ENCODE measurements around the gene SNRNP40.
"Not testable (repeated sequence)": the region's sequence is repeated elsewhere in the genome, so short reads cannot be mapped to it uniquely, and the experiment has no call there.

Gene SNRNP40

DNA sequence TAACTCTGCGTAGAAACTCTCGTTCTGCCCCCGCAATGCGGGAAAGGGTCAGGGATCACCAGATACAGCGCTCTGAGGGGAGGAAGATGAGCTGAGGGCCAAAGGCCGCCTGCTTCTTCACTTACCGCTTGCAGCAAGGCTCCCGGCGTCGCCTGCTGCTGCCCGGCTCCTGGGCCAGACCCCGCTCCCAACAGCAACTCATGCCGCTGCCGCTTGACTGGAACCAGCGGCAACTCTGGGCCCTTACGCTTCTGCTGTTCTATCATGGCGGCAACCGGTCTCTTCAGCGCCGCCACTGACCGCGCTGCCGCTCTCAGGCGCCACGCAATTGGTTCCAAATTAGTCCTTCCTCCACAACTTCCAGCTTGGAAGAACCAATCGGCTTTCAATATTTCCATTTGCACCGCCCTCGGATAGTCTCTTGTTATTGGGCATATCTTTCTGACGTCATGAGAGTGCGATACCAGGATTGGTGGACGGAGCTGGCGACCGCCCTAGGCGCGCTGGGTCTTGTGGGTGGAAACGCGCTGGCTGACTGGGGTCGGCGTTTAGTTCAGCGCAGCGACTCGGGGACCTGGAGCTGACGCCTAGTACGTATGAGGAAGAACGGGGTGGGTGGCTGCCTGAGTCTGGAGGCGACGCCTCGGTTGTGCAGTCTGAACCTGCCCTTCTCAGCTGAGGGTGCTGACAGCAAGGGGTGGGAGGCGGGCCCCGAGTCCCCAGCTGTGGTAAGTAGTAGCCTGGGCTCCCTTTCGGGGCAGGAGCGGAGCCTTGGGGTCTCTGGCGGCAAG lies at the start of gene SNRNP40, which contains the start of gene ZCCHC17:
Gene SNRNP40 (minus strand): TSS at position 303 of the 791 bp plus-strand sequence. CDS start 37 bp downstream, at position 266.
Gene ZCCHC17 (plus strand): TSS at position 547 of the 791 bp plus-strand sequence. CDS start 13,067 bp downstream, outside the sequence.
- peak; percentile 99 for DNase-seq (ENCODE audit: low read depth, low spot score)

DNA sequence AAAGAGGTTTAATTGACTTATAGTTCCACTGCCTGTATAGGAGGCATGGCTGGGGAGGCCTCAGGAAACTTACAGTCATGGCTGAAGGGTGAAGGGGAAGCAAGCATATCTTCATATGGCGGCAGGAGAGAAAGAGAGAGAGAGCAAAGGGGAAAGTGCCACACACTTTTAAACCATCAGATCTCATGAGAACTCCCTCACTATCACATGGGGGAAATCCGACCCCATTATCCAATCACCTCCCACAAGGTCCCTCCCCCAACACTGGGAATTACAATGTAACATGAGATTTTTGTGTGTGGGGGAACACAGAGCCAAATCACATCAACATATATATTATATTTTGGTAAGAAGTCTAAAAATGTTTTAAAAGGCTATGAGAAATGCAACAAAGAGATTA lies 49.0 kb upstream of the SNRNP40 start:
- no peak for DNase-seq (ENCODE audit: low read depth, low spot score)

DNA sequence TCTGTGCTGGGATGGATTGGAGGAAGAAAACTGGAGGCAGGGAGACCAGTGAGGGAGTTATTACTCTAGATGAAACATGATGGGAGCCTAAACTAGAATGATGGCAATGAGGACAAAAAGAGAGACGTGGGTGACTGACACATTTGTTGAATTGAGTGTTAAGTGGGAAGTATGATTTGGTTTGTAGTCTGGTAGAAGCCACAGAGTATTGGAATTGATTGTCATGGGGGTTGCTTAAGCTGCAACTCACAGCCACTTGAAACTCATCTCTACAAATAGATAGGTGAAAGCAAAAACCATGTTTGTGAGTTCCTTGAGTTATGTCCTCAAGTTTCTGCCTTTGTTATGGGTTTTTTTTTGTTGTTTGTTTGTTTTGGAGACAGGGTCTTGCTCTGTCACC lies 47.9 kb upstream of the SNRNP40 start:
- no peak for DNase-seq (ENCODE audit: low read depth, low spot score)

DNA sequence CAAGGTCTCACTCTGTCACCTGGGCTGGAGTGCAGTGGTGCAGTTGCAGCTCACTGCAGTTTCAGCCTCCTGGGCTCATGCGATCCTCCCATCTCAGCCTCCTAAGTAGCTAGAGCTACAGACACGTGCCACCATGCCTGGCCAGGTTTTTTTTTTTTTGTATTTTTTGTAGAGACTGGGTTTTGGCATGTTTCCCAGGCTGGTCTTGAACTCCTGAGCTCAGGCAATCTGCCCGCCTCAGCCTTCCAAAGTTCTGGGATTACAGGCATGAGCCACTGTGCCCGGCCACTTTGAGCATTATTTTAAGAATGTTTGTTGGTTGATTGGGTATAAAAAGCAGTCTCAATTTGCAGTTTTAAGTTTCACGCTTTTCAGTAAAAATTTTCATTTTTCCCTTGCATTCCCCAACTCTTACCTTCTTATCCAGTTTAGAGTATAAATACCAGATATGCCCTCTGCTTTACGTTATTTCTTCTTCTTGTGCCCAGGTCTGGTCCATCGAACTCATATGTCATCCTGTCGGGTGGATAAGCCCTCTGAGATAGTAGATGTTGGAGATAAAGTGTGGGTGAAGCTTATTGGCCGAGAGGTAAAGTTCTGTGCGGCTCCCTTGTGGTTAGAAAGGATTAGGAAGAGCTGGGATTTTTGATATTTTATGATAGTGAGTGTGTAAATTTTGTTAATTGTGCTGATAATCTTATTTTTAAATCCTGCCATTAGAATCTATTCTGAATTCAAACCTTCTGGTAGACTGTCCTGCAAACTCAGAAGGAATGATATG lies 40.3 kb upstream of the SNRNP40 start:
- DNase-seq (ENCODE audit: low read depth, low spot score), result peak; percentile 7

DNA sequence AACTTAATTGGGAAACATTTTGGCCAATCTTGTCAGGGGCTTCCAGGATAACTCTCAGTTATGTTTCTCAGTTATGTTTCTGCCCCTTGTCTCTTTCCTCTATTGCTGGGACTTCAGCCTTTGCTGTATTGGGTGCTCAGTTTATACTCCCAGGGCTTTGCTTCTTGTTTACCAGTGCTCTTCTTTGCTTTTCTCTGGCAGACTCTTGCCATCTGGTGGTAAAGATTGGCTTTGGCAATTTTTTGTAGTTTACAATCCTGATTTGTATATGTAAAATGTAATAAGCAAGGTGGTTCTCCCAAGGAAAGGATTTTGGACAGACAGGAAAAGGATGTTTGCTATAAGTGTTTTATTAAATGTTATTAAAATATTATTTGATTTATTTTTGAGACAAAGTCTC lies 38.4 kb upstream of the SNRNP40 start:
- DNase-seq (ENCODE audit: low read depth, low spot score), result peak; percentile 31

DNA sequence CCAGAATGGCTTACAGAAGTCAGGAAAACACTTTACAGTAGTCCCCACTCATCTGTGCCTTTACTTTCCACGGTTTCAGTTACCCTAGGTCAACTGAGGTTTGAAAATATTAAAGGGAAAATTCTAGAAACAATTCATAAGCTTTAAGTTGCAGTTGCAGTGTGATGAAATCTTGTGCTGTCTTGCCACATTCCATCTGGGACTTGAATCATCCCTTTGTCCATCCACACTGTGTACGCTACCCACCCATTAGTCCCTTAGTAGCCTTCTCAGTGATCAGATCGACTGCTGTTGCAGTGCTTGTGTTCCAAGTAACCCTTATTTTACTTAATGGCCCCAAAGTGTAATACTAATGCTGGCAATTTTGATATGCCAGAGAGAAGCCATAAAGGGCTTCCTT lies 30.8 kb upstream of the SNRNP40 start:
- DNase-seq (ENCODE audit: low read depth, low spot score), result no peak

DNA sequence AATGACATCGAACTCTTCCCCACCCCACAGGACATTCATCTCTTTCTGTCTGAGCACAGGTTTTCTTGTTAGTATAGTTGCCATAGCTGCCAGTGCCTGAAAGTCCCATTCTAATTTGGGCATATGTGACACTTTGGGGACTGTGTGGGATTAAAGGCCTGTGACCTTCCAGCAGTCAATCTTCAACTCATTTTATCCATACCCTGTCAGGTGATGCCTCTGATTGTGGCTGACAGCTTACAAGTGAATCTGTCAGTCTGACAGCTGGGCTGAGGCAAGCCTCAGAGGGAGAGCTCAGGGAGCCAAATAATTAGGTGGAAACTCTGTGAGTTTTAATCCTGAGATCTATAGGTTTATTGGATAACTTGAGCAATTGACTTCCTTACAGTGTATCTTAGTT lies 29.9 kb upstream of the SNRNP40 start:
- no peak for DNase-seq (ENCODE audit: low read depth, low spot score)

DNA sequence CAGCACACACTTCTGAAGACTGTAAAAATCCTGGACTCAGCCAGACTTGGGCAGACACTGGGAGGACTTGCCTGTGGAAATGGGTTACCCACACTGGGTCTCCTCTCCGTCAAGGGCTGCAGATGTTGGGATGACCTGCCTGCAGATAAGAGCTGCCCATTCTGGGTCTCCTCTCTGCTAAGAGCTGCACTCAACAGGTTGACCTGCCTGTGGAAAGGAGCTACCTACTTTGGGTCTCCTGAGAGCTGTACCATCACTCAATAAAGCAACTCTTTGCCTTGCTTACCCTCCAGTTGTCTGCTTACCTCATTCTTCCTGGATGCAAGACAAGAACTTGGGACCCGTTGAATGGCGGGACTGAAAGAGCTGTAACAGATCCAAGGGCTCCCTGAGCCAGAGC lies 28.4 kb upstream of the SNRNP40 start:
- DNase-seq (ENCODE audit: low read depth, low spot score), result no peak

DNA sequence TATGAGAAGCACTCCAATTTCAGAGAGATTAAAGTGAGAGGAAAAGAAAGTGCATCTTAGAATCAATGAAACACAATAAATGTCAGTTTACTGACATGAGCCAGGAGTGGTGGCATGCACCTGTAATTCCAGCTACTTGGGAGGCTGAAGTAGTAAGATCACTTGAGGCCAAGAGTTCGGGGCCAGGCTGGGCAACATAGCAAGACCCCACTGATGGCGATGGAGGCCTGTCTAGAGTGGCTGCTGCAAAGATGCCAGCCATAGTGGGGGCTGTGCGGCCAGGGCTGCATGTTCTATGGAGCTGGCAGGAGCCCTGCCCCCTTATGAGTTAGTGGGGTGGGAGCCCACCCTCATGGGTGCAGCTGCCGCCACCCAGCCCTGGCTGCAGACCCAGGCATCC lies 27.5 kb upstream of the SNRNP40 start:
- no peak for DNase-seq (ENCODE audit: low read depth, low spot score)

DNA sequence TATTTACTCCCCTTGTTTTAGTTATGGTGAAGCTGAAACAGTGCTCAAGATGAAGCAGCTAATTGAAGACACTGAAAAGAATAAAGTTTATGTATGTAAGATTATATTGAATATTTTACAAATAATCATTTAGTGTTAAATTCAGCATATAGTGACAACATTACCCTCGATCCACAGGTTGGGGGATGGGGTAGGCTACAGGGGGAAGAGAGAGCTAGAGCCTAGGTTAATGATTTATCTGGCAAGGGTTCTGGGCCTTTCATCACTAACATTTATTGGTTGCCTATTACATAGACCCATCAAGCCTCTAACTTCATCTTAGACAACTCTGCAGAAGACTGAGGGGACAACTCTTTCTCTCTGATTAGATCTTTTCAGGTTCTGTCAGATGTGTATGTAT lies 21.6 kb upstream of the SNRNP40 start:
- no peak for DNase-seq (ENCODE audit: low read depth, low spot score)

DNA sequence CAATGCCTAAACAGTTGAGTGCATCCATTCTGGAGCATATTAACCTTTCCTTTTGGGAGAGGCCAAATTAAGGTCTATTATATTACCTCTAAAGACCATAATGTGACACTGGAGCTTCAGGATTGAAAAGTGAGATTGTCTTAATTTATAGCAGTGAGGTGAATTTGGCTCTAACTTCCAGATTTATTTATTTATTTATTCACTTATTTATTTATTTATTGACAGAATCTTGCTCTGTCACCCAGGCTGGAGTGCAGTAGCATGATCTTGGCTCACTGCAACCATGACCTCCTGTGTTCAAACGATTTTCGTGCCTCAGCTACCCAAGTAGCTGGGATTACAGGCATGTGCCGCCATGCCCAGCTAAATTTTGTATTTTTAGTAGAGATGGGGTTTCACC lies 19.3 kb upstream of the SNRNP40 start:
- no peak for DNase-seq (ENCODE audit: low read depth, low spot score)

DNA sequence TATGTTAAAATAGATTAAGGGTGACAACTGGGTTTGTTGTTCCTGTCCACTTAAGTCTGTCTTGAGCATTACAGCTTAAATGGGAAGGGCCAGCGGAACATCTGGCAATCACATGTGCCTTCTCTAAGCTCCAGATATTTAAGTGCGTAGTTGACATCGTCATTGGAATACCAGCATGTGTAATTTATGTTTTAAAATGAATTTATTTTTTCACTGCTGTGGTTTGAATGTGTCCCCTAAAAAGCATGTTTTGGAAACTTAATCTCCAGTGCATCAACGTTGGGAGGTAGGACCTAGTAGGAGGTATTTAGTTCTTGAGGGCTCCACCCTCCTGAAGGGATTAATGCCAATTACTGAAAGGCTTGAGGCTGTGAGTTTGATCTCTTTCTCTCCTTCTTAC lies 13.6 kb upstream of the SNRNP40 start:
- no peak for DNase-seq (ENCODE audit: low read depth, low spot score)

DNA sequence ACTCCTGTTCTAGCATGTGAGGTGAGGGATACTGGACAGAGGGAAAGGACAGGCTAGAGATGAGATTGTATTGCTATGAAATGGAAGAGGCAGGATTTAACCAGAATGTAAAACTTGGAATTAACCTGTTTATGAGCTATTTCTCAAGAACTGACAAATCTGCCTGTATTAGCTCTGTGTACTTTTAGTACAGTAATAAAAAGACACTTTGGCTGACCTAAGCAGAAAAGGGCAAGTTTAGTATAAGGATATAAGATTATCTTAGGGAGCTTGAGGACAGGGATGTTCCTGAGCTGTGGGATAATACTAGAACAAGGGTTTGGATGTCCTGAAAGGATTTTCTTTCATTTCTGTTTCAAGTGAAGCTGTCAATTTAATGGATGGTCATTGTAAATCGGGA lies 11.4 kb upstream of the SNRNP40 start:
- no peak for DNase-seq (ENCODE audit: low read depth, low spot score)

DNA sequence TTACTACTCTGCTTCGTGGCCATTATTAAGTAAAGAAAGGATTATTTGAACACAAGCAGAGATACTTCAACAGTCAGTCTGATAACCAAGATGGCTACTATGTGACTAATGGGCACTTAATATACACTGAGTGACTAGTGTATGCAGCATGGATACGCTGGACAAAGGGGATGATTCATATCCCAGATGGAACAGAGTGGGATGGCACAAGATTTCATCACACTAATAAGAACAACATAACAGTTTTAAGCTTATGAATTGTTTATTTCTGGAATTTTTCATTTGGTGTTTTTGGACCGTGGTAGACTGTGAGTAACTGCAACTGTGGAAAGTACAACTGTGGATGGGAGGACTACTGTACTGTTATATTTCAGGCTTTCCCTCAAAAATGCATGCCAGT lies 9.7 kb upstream of the SNRNP40 start:
- peak; percentile 66 for DNase-seq (ENCODE audit: low read depth, low spot score)

DNA sequence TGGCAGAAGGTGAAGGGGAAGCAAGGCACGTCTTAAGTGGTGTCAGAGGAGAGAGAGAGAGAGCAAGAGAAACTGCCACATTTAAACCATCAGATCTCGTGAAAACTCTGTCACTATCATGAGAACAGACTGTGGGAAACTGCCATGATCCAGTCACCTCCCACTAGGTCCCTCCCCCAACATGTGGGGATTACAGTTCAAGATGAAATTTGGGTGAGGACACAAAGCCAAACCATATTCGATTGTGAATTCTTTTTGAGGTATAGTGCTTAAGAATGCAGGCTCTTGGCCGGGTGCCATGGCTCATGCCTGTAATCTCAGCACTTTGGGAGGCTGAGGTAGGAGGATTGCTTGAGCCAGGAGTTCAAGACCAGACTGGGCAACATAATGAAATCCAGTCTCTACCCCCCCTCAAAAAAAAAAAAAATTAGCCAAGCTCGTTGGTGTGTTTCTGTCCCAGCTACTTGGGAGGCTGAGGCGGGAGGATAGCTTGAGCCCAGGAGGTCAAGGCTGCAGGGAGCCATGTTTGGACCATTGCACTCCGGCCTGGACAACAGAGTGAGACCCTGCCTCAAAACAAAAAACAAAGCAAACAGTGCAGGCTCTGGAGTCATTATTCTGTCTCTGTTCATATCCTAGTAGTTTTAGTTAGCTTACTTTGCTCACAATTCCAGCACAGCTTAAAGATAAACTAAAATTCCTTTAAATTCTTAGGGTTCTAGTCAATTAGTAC lies 6.3 kb upstream of the SNRNP40 start:
- peak; percentile 10 for DNase-seq (ENCODE audit: low read depth, low spot score)

DNA sequence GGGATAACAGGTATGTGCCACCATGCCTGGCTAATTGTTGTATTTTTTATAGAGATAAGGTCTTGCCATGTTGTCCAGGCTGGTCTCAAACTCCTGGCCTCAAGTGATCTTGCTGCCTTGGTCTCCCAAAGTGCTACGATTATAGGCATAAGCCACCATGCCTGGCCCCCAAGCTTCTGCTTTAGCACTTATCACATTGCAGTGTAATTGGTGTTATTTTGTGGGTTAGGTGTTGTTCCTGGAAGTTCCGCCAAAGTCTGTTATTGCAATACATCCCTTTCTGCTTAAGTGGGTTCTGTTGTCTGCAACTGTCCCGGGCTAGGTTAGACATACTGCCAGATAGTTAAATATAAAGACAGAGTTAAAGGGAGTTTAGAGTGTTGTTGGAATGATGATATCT lies 3.6 kb upstream of the SNRNP40 start:
- no peak for DNase-seq (ENCODE audit: low read depth, low spot score)

DNA sequence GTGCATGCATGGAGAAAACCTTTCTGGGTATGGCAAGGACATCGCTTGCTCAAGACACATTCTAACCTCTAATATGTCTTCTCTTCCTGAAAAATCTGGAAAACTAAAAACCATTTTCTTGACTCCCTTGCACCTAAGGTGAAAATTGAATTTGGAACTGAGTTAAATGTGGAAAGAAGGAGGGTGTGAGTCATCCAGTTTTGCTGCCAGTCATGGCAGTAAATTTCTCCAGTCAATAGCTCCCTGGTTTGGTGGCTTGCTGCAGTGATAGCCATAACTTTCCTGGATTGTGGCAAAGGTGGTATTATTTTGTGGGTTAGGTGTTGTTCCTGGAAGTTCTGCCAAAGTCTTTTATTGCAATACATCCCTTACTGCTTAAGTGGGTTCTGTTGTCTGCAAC lies 2.8 kb upstream of the SNRNP40 start:
- peak; percentile 45 for DNase-seq (ENCODE audit: low read depth, low spot score)

DNA sequence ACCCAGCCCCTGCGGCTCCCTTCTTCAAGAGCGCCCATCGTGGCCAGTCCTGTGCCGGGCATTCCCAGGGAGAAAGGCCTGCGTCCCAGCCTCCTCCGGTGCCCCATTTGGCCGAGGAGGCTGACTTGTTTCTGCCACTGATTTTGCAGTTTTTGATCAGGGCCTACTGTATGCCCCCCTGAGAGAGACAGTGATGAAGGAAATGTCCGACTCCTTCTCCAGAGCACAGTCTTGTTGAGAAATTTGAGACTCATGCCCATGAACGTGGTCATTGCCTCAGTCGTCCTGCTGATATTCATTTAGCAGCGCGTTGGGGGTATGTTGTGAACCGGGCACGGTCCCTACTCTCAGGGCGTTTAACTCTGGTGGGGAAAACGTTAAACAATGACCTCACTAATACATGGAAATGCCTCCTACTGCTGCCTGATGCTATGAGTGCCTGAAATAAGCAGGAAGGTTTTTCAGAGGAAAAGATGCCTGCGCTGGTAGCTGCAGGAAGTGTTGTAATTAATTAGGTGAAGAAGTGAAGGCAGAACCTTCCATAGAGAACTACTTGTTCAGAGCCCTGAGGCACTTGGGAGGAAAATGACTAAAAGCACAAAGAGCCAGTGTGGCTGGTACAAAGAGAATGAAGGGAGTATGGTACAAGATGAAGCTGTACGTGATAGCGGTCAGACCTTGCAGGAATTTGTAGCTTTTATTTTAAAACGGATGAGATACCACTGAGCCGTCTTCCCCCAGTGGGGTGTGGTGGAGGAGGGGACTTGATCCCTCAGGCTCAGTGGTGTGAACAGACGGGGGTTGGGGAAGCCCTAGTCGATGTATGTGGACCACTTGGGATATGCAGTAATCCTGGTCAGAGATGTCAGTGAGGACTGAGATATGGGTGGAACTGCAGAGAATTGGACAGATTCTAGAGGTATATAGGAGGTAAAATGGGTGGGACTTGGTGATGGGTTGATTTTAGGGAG lies 974 bp upstream of the SNRNP40 start:
- peak; percentile 37 for DNase-seq (ENCODE audit: low read depth, low spot score)

DNA sequence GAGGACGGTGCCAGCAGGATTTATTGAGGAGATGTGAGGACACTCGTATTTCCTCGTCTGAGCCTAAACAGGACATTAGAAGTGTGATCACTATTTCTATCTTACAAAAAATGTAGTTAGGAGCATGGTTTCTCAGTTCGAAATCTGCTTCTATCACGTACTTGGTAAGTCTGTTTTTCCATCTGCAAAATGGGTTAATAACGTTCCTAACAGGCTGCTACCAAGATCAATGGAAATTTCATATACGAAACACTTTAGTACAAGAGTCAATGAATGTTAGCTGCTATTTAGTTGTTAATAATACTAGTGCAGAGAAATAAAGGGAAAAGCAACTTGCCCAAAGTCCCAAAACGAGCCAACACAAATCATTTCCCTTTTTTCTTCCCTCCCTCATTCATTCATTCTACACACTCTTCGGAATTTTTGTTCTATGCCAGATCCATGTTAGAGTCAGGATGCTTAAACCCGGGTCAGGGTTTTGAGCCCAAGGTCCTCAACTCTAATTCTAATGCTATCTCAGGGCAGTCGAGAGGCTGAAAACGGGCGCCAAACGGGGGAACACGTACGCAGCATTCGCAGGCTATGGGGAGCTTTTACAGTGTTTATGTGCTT lies 608 bp downstream of the SNRNP40 start:
- no peak for DNase-seq (ENCODE audit: low read depth, low spot score)

DNA sequence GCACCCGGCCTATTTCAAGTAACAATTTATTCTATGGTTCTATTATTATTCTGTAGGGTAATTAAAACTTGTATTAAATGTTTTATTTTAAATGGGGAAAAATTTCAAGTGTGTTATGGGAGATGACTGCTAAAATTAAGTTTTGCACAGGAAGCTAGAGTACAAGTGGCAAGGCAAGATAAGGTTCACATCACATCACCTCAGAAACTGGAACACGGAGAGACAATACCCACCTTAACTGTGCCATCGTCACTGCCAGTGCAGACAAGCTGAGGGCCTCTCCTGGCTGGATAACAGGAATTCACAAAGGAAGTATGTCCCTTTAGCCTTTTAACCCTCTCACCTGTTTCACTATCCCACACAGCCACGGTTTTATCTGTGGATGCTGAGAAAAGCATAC lies 7.6 kb downstream of the SNRNP40 start:
- no peak for DNase-seq (ENCODE audit: low read depth, low spot score)

DNA sequence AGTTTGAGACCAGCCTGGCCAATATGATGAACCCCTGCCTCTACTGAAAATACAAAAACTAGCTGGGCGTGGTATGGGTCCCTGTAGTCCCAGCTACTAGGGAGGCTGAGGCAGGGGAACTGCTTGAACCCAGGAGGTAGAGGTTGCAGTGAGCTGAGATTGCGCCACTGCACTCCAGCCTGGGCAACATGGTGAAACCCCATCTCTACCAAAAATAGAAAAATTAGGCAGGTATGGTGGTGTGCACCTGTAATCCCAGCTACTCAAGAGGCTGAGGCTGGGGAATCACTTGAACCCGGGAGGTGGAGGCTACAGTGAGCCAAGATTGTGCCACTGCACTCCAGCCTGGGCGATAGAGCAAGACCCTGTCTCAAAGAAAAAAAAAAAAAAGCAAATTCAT lies 8.8 kb downstream of the SNRNP40 start:
- not testable (repeated sequence) for DNase-seq (ENCODE audit: low read depth, low spot score)
